ENCODE results near the gene ADAMTS17.

ADAMTS17 gene

DNA sequence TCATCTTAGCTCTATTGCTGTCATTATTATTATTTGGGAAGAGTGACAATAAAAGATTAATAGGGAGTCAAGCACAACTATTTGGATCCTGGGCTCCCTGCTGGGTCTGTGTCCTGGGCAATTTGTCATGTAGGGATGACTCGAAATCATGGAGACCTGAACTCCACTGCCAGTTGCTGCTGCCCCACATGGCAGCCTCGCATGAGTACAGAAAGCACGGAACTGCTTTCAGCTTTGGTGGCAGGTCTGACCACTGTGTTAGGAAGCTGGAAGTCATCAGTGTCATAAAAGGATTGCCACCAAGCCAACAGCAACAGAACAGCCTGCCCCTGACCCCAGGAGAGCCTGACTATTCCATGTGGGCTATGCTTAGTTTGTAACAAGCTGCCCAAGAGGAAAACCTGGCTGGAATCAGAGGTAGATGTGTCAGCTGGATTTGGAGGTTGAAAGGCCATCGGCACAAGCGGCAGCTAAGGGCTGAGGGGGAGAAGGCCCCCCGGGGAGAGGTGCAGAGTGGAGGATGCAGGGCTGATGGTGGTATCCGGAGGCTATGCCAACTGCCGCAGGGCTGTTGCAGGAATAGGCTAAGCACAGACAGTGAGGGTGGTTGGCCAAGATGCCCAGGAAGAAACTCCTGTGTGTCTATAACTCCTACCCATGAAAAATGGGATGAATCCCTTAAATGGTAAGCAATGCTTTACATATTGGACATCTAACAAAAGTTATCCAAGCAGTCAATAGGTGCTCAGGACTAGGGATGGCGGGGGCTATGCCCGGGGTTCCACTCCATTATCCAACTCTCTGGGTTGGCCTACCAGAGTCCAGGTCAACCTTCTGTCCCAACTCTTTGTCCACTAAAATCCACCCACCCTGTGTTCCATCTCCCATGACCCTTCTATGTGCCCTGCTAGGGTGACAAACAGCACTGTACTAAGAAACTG is 291.6 kb downstream of the ADAMTS17 start:
- DNase-seq (ENCODE audit: low spot score), result no peak

DNA sequence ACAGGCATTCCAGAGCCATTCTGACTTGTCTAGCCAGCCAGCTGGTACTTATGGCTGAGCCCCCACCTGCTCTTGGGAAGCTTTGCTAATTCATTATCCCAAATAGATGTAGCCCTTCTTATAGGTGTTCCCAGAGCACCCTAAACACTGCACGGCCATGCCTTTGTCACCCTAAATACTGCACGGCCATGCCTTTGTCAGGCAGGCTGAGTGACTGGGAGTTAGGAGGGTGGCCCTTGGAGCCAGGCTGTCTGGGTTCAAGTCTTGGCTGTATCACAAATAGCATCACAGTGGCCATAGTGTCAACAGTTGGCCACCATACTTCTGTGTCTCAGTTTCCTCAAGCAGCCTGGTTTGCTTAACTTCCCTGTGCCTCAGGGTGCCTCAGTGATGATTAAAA is 292.3 kb downstream of the ADAMTS17 start:
- no peak for DNase-seq (ENCODE audit: low spot score)

DNA sequence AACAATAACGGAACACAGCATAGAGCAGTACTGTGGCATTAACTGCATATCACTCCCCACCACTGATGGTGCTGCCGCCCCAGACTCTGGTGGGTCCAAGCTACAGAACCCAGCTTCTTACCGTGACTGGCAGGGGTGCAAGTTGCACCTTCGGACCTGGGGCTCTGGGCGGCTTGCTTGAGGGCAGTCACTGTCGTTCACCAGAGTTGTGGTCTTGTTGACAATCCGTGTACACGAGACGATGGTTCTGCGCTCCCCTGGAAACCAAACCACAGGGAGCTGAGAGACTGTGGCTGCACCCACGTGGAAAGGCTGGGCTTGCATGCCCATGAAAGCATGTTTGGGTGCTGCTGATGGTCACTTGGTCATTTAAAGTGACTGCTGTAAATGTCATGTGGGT is 293.0 kb downstream of the ADAMTS17 start:
- DNase-seq (ENCODE audit: low spot score), result no peak

DNA sequence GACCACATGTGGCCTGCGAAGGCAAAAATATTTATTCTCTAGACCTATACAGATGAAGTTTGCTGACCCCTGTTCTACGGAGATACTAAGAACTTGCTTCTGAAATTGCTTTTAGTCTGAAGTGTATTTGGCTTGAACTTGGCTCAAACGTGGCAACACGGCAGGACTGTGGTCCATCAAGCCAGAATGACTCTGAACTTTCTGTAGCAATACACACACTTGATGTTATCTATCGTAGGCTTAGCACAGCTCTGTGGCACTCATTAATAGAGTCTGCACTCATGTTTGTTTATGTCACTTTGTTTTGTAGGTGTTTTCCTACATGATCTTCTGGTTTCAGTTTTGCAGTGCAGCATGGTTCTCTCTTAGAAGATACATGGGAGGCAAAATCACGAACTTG is 298.1 kb downstream of the ADAMTS17 start:
- no peak for DNase-seq (ENCODE audit: low spot score)

DNA sequence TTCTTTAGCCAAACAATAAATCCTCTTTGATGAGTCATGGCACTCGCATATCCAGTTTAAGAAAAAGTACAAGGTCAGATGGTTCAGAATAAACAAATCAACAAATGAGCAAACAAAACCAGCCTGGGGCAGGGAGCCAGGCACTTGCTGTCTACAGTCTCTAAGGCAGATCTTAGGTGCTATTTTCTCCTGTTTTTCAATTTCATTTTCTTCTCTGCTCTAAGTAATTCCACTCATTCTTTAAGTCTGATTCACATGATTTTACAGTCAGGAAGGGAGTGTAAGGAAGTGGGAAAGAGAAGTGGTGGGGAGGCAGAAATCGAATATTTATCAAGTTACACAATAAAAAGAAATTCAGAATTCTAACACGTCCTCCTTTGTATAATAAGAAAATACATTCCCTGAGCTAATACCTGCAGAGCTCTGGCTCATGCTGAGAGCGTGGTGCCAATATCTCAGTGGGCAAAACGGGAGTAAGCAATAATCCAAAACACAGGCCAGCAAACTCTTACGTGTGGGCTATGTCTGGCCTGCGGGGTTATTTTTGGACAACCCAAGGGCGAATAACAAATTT is 298.6 kb downstream of the ADAMTS17 start:
- DNase-seq (ENCODE audit: low spot score), result no peak

DNA sequence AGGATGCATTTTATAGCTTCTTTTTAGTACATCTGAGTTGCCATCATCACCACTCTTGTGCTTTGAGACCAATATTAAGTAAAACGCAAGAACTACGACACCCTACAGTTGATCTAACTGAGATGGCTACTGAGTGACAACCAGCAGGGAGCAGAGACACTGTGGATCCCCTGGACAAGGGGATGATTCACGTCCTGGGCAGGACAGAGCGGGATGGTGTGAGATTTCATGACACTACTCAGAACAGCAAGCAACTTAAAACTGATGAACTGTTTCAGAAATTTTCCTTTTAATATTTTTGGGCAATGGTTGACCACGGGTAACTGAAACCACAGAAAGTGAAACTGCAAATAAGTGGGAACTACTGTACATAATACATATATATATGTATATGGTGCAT is 299.2 kb downstream of the ADAMTS17 start:
- no peak for DNase-seq (ENCODE audit: low spot score)

DNA sequence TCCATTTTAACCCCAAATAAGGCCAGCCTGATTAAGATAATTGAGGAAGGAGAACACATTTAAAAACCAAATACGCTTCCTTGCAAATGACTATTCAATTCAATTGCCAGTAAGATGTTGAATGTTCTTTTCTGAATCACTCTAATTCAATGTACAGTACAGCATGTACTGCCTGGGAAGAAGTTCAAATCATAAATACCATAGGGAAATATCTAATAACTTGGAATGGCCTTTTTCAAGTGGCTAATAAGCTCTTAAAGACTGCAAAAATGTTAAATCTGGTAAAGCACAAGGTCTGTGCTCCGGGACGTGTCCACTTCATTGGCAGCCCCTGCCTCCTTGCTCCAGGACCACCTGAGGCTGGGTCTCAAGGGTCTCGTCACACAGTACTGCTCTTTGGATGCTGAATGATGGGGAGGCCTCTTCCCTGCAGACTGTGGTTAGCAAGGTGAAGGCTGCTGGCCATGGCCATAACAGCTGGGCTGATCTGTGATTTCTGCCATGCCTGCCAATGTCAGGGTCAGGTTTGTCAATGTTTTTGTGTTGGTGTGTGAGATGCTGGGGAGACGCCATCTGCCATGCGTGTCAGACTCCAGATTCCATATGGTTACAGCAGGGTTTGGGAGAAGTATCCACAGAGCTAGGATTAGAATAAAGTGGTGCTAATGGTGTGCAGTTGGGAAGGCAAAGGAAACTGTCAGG is 300.5 kb downstream of the ADAMTS17 start:
- no peak for DNase-seq (ENCODE audit: low spot score)

DNA sequence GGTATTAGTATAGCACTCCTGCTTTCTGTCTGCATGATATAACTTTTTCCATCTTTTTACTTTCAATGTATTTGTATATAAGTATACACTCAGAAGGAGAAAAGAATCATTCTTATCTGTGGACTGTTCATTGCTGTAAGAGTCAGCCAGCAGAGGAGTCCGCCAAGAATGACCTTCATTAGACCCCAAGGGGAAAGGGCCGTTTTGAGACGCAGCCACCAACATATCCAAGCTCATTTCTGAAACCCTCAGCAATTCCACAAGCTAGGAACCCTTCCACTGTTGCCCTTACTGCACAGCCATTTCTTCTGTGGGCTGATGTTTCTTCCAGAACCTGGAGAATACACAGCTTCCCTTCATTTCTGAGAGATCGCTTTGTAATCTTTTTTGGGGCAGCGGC is 301.8 kb downstream of the ADAMTS17 start:
- no peak for DNase-seq (ENCODE audit: low spot score)

DNA sequence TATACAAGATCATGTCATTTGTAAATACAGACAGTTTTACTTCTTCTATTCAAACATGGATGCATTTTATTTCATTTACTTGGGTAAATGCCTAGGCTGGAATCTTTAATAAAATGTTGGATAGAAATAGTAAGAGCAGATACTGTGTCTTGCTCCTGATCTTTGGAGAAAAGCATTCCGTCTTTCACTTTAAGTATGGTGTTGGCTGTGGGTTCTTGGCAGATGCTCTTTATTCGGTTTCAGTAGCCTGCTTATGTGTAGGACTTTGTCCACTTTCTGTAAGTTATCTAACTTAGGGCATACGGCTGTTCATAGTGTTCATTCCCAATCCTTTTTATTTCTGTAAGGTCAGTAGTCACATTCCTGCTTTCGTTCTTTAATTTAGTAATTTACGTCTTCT is 303.0 kb downstream of the ADAMTS17 start:
- DNase-seq (ENCODE audit: low spot score), result no peak

DNA sequence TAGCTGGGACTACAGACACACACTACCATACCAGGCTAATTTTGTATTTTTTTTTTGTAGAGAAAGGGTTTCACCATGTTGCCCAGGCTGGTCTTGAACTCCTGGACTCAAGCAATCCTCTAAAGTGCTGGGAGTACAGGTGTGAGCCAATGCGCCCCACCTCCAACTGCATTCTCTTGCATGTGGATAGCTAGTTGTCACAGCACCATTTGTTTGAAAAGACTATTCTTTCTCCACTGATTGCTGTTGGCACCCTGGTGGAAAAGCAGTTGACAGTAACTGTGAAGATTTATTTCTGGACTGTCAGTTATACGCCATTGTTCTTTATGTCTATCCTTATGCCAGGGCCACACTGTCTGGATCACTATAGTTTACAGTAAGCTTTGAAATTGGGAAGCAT is 303.9 kb downstream of the ADAMTS17 start:
- DNase-seq (ENCODE audit: low spot score), result no peak

DNA sequence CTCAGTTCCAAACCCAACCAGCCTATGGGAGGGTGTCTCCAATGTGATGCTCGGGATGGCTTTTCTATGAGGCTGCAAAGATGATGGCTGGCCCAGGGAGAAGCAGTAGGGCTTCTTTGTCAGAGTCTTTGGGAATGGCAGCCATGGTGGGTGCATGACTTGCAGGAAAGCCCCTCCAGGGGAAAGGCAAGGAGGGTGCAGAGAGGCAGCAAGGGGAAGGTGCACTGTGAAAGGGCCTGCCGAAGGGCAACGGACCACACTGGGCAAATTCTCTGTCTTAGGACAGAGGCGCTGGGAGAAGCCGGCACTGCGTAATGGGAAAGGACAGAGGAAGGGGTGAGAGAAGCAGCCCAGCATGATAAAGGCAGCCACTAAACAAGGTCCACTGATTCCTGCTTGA is 305.8 kb downstream of the ADAMTS17 start:
- DNase-seq (ENCODE audit: low spot score), result no peak

DNA sequence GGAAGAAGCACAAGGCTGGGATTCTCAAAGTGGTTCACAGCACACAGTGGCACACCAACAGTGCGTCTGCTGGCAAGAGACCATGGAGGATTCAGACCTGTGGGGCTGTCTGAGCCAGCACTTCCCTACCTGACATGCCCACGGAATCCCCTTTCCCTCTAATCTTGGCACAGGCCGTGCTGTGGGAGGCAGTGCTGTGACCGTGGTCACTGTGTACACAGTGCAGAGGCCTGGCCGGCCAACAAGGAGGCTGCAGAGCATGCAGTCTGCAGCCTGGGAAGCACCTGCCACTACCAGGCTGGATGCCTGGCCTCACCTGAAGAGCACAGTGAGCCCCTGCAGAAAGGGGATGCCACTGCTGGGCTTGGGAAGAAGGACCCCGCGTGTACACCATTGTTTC is 307.6 kb downstream of the ADAMTS17 start:
- no peak for DNase-seq (ENCODE audit: low spot score)

DNA sequence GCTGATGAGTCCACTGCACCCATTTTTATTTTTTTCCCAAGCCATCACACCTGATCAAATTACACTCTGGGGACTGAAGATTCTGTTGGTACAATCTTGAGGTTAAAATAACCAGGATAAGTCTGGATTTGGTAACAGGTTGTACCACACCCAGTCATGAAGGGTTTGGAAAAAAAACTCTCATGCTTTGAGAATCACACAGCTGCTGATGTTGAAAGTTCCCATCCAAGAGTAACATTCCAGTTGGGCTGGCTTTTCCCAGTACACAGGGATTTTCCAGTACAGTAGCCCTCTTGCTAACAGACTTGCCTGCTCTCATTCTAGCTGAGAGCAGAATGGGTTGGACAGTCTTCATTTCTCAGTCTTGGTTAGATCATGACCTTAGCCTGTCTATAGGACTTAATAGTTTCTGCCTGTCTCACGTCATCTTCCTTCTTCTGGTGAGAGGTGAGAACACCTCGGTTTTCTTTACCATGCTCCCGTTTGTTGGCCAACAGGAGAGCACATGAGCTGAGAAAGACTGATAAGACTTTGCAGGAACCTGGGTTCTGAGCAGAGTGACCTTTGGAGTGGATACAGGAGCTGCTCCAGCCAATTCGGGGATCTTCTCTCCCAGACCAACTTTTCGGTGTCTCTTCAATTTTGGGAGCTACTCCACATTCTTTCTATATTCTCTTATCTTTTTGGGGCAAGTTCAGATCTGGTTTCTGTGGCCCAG is 308.5 kb downstream of the ADAMTS17 start:
- DNase-seq (ENCODE audit: low spot score), result no peak

DNA sequence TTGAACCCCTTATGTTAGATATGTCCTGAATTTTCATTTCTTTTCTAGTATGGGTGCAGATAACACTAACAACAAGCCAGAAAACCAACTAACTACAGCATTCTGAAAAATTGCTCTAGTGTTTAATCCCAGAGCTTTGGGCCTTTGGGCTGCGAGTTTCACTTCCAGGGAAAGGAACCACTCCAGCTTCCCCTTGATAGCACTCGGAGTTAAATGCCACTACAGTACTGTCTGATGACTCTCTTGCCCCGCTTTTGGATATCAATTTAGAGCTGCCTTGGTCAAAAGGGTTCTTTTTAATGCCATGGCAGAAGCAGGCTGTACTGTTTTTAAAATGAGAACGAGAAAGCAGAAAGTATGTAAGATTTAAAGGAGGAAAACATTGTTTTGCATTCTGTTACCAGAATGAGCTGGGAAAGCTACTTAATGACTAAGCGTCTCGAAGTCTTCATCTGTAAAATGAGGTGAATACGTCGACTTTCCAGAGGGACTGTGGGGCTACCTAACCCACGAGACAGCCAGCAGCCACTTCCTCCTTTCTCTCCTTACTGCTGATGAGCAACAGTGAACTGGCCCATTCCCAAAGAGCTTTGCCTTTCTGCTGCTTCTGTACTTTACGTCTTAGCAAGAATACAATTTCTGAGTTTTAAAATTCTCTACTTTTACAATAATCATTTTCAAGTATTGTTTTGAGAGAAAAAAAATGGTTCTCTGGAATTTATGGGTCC is 309.3 kb downstream of the ADAMTS17 start:
- DNase-seq (ENCODE audit: low spot score), result peak; percentile 43

DNA sequence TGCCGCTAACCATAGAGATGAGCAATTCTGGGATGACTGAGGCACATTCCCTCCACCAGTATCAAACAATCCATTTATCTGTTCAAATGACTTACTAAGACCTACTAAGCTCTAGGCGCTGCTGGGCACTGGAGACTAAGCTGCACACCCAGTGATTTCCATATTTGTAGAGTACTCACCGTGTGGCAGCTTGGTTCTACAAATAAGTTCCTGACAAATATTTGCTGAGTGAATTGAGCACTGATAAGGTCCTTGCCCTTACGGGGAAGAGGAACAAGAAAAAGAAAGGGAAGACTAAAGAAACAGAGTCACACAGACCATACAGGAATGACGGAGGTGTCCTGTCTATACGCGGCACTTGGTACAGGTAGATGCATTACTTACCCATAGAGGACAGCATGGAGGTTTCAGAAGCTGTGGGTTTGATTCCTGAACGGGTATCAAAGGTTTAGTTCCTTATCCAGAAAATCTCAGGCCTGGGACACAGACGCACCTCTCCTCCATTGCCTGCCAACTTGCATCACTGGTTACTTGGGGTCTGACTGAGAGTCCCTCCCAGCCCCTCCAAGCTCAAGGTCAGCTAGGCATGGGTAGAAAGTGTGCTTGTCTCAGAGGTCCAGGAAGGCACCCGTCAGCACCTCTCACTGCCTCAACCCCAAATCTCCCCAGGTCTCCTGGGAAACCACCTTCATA is 310.0 kb downstream of the ADAMTS17 start:
- DNase-seq (ENCODE audit: low spot score), result no peak

DNA sequence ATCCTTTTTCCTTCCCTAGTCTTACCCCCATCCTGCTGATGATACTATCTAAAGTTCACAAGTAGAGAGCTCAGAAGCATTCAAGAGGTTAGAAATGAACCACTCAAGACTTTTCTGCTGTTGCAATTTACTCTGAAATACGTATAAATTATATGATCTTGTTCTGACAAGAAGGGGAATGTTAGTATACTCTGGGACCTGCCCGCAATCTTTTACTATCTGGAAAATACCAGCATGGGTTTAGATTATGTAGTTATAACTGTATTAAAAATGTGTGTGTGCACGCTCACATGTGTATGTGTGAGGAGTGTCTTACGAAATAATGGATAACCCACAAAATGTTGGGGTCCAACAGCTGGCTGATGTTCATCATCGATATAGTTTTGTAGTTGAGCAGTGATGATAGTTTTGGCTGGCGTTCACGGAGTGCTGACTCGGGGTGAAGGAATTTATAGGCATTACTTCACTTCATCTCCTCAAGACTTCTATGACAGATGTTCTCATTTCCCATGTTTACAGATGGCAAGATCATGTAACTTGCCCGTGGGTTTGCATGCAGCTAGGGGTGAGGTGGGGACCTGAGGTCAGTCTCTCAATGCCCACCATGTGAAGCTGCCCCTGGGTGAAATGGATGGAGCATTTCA is 311.1 kb downstream of the ADAMTS17 start:
- DNase-seq (ENCODE audit: low spot score), result no peak

DNA sequence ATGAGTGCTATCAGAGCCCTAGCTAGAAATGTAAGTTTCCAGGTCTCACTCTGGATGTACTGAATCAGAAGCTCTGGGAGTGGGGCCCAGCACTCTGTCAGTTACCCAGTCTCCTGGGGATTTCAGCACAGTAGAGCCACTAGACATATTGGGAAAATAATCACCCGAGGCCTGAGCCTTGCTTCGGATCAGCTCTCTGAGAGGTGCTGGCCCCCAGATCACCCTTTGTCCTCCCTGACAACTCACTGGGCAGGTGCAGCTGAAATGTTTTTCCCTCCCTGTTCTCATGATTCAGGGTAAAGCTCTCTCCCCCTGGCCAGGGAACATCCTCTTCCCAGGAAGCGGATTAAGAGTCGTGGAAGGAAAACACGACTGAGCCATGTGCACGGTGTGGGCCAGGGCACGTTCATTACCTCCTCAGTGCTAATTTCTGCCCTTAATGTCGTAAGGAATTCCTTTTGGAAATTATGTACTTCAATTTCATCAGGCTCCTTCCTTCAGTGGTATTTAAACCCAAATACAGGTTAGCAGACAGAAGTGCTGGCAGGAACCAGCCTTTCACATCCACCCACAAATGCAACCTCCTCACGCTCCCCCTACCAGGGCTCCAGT is 311.8 kb downstream of the ADAMTS17 start:
- no peak for DNase-seq (ENCODE audit: low spot score)

DNA sequence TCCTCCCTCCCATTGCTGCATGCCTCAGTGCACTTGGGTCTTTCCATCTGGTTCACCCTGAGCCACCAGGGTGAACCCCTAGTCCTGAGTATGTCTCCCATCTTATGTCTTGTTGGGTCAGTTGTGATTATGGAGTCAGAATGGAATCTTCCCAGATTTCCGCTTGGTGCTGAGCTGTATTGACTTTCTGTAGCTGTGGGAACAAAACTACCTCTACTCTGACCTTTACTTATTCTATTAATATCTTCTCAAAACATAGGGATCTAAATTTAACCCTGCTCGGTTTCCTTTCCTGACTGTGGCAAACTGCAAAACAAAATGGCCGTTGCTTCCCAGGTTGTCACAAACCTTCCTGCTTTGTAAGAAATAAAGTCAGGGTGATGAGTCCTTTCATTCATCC is 312.7 kb downstream of the ADAMTS17 start:
- DNase-seq (ENCODE audit: low spot score), result no peak

DNA sequence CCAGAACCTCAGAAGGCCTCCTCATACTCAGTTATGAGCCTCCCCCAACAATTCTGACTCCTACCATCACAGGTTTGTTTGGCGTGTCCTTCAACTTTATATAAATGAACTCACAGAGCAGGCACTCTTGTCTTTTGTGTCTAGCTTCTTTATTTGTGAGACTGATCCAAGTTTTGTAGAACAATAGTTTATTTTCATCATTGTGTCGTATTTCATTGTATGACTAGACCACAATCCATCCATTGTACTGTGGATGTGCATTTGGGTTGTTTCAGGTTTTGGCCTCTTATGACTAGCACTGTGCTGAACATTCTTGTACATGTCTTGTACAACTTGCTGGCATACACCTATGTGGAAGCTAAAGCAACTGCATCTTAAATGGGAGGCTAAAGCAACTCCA is 315.7 kb downstream of the ADAMTS17 start:
- peak; percentile 30 for DNase-seq (ENCODE audit: low spot score)

DNA sequence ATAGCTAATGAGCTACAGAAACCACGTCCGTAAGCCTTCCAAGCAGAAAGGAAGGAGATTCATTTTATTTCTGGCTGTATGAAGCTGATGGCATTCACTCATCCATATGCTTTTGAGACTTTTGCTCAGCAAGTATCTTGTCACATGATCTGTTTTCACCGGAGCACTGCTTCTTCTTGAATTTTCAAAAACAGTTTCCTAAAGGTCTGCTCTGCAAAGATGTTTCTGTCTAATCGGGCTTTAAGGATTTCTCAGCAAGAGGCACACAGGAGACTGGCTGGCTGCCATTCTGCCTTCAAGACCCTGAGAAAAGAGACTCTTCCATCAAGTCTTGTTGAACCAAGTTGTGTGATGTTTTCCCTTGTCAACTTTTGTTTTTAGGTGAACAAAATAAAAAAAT is 319.0 kb downstream of the ADAMTS17 start:
- no peak for DNase-seq (ENCODE audit: low spot score)

Data from Ammon's horn (tissue), 1 donor.